Subcutaneous abdominal adipose tissue (tissue), 5 donors: ENCODE measurements around the gene ABCA4.
A peak's percentile ranks its signal among the peaks of the same experiment; 100 is the strongest.

Experiments used
- H3K27ac ChIP-seq: one replicate; pipeline ENCODE4 v1.7.0; 2013; ENCODE audit warnings: low read depth, mild to moderate bottlenecking, inconsistent platforms, low read length, moderate library complexity
- H3K27me3 ChIP-seq, 5 donors: one replicate each; pipeline ENCODE4 v1.7.0; 2013; ENCODE audit warnings: low read length in 5 of 5, inconsistent platforms in 1 of 5; ENCODE audit not compliant: control insufficient read depth in 5 of 5, insufficient read depth in 4 of 5
- H3K36me3 ChIP-seq, 5 donors: one replicate each; pipeline ENCODE4 v1.7.0; 2013; ENCODE audit warnings: low read length in 5 of 5; ENCODE audit not compliant: control insufficient read depth in 5 of 5, insufficient read depth in 5 of 5
- H3K4me1 ChIP-seq, 5 donors: one replicate each; pipeline ENCODE4 v1.7.0; 2013; ENCODE audit warnings: low read length in 5 of 5, mild to moderate bottlenecking in 3 of 5, moderate library complexity in 1 of 5; ENCODE audit not compliant: control insufficient read depth in 5 of 5, insufficient read depth in 5 of 5
- H3K4me3 ChIP-seq, 5 donors: one replicate each; pipeline ENCODE4 v1.7.0; 2013; ENCODE audit warnings: low read length in 5 of 5, low read depth in 1 of 5
- H3K9ac ChIP-seq, 5 donors: one replicate each; pipeline ENCODE4 v1.7.0; 2013; ENCODE audit warnings: low read length in 5 of 5, mild to moderate bottlenecking in 4 of 5, moderate library complexity in 3 of 5
- H3K9me3 ChIP-seq, 5 donors: one replicate each; pipeline ENCODE4 v1.7.0; 2013; ENCODE audit warnings: low read length in 5 of 5; ENCODE audit not compliant: control insufficient read depth in 5 of 5
- donor health status: healthy.
- donor health status: healthy.
- donor health status: healthy.
- donor health status: healthy.
- donor health status: healthy.

Gene ABCA4

GRCh38 chr1:94099303-94099702 lies 21.6 kb downstream of the ABCA4 start:
- no peaks in the 10 kb centered on the region for H3K36me3 ChIP-seq
- no peak overlapping the region for H3K27ac ChIP-seq

GRCh38 chr1:94098585-94099111 lies 22.3 kb downstream of the ABCA4 start:
- H3K4me1 ChIP-seq: peaks cover 15 to 43% (median 42%) of the 10 kb centered on the region in 5 donors
- H3K4me3 ChIP-seq: no peak overlapping the region
- no peaks in the 10 kb centered on the region for H3K9me3 ChIP-seq
- no peak overlapping the region for H3K27ac ChIP-seq
- H3K9ac ChIP-seq: no peak overlapping the region
- H3K36me3 ChIP-seq: no peaks in the 10 kb centered on the region
- H3K27me3 ChIP-seq: peaks cover 0 to 3% (median 0%) of the 10 kb centered on the region in 5 donors

More at GRCh38 chr1:94099303-94099702, 21.6 kb downstream of the ABCA4 start:
- H3K9ac ChIP-seq: no peak overlapping the region
- peaks cover 0 to 3% (median 0%) of the 10 kb centered on the region in 5 donors for H3K27me3 ChIP-seq
- no peak overlapping the region for H3K4me3 ChIP-seq
- H3K4me1 ChIP-seq: peaks cover 17 to 43% (median 42%) of the 10 kb centered on the region in 5 donors
- H3K9me3 ChIP-seq: no peaks in the 10 kb centered on the region

GRCh38 chr1:94096797-94097549 lies 24.0 kb downstream of the ABCA4 start:
- H3K9ac ChIP-seq: no peak overlapping the region
- peak overlapping the region; percentile 74 for H3K27ac ChIP-seq
- H3K9me3 ChIP-seq: no peaks in the 10 kb centered on the region
- no peaks in the 10 kb centered on the region for H3K36me3 ChIP-seq
- peaks cover 15 to 58% (median 56%) of the 10 kb centered on the region in 5 donors for H3K4me1 ChIP-seq
- no peaks in the 10 kb centered on the region for H3K27me3 ChIP-seq
- H3K4me3 ChIP-seq: no peak overlapping the region

GRCh38 chr1:94095744-94096469 lies 25.0 kb downstream of the ABCA4 start:
- H3K9ac ChIP-seq: peak overlapping the region in 1 of 5 donors; percentile 29
- H3K27me3 ChIP-seq: no peaks in the 10 kb centered on the region
- H3K36me3 ChIP-seq: no peaks in the 10 kb centered on the region
- no peaks in the 10 kb centered on the region for H3K9me3 ChIP-seq
- H3K27ac ChIP-seq: peak overlapping the region; percentile 74
- H3K4me1 ChIP-seq: peaks cover 15 to 67% (median 64%) of the 10 kb centered on the region in 5 donors
- H3K4me3 ChIP-seq: peak overlapping the region in 1 of 5 donors; percentile 7

GRCh38 chr1:94095112-94095637 lies 25.8 kb downstream of the ABCA4 start:
- Histone ChIP-seq H3K9ac (peak overlapping the region in 3 of 5 donors; percentile 29 to 33 (median 32)), H3K9me3 (no peaks in the 10 kb centered on the region), H3K4me1 (peaks cover 15 to 72% (median 66%) of the 10 kb centered on the region in 5 donors), H3K27ac (peak overlapping the region; percentile 74), H3K36me3 (no peaks in the 10 kb centered on the region), H3K27me3 (no peaks in the 10 kb centered on the region), H3K4me3 (peak overlapping the region in 3 of 5 donors; percentile 23 to 46 (median 42))

- Histone ChIP-seq H3K4me3 (peak overlapping the region in 4 of 5 donors; percentile 23 to 46 (median 33)), H3K4me1 (peaks cover 15 to 72% (median 66%) of the 10 kb centered on the region in 5 donors), H3K27me3 (no peaks in the 10 kb centered on the region), H3K9ac (peak overlapping the region in 2 of 5 donors; percentile 35 to 51), H3K9me3 (no peaks in the 10 kb centered on the region), H3K27ac (peak overlapping the region; percentile 74), H3K36me3 (no peaks in the 10 kb centered on the region)
Measured at GRCh38 chr1:94094469-94095111, 26.4 kb downstream of the ABCA4 start.

GRCh38 chr1:94093996-94094395 lies 27.0 kb downstream of the ABCA4 start:
- Histone ChIP-seq H3K9me3 (no peaks in the 10 kb centered on the region), H3K27me3 (no peaks in the 10 kb centered on the region), H3K4me1 (peaks cover 15 to 72% (median 66%) of the 10 kb centered on the region in 5 donors), H3K27ac (peak overlapping the region; percentile 74), H3K36me3 (no peaks in the 10 kb centered on the region), H3K4me3 (peak overlapping the region in 3 of 5 donors; percentile 17 to 46 (median 42)), H3K9ac (peak overlapping the region in 3 of 5 donors; percentile 20 to 51 (median 35))

- Histone ChIP-seq H3K27me3 (no peaks in the 10 kb centered on the region), H3K36me3 (no peaks in the 10 kb centered on the region), H3K4me1 (peaks cover 15 to 72% (median 66%) of the 10 kb centered on the region in 5 donors), H3K9ac (no peak overlapping the region), H3K27ac (peak overlapping the region; percentile 74), H3K4me3 (no peak overlapping the region), H3K9me3 (no peaks in the 10 kb centered on the region)
Measured at GRCh38 chr1:94093396-94093795, 27.6 kb downstream of the ABCA4 start.

- no peak overlapping the region for H3K4me3 ChIP-seq
- H3K9ac ChIP-seq: no peak overlapping the region
- H3K27me3 ChIP-seq: peaks cover 0 to under 1% (median 0%) of the 10 kb centered on the region in 5 donors
- peak overlapping the region; percentile 74 for H3K27ac ChIP-seq
- H3K9me3 ChIP-seq: no peaks in the 10 kb centered on the region
- no peaks in the 10 kb centered on the region for H3K36me3 ChIP-seq
- H3K4me1 ChIP-seq: peaks cover 15 to 69% (median 63%) of the 10 kb centered on the region in 5 donors
Measured at GRCh38 chr1:94092210-94092613, 28.7 kb downstream of the ABCA4 start.
